ENCODE measurements around the gene INVS. TPM values are rescaled to one million over a fixed set of nuclear protein-coding genes. Genes with fewer than 3 reads are reported as not detected.

INVS gene
- polyA plus RNA-seq, 3 donors = 16.7 to 26.1 (median 17.2) TPM

Other genes with a start within 250 kb of the INVS start
- gene STX17, start 192.6 kb upstream of the INVS start, polyA plus RNA-seq (ENCODE audit: insufficient read length in 3 of 3) = 10 to 100 TPM; 23.1 to 38.1 (median 27.9) TPM
- 10 to 100 TPM; 33.8 to 40.7 (median 35.4) TPM for gene ERP44, start 243 bp upstream of the INVS start, polyA plus RNA-seq (ENCODE audit: insufficient read length in 3 of 3)